Measurements from ENCODE around the gene MYDGF. TPM values are rescaled to one million over a fixed set of nuclear protein-coding genes. Genes with fewer than 3 reads are reported as not detected.

MYDGF gene
- total and polyA plus RNA-seq, 3 experiments from 2014 or later, result 83.2 to 146 (median 88.6) TPM

GRCh38 chr19:4662812-4663211 is 7.3 kb downstream of the MYDGF start:
- H3K9me3 ChIP-seq (ENCODE audit: low read length), result no peaks in the 10 kb centered on the region
- H3K27me3 ChIP-seq (ENCODE audit: insufficient read depth, low read length, poor library complexity, severe bottlenecking), result no peaks in the 10 kb centered on the region
- Mint-ChIP-seq H3K27me3 (no peaks in the 10 kb centered on the region), H3K9me3 (no peaks in the 10 kb centered on the region), H3K27ac (peak overlapping the region in 2 of 8 donors; percentile 51 to 72), H3K36me3 (peaks cover 0 to 75% (median 3%) of the 10 kb centered on the region in 3 donors), H3K4me3 (no peak overlapping the region), H3K4me1 (peaks cover 0 to 3% (median 3%) of the 10 kb centered on the region in 3 donors)
- H3K4me3 ChIP-seq (ENCODE audit: low read length), result no peak overlapping the region
- no peak overlapping the region for H3K27ac ChIP-seq (ENCODE audit: low read depth, low read length)
- CTCF ChIA-PET, result no interaction called here
- DNase-seq, result no peak
- POLR2A ChIA-PET, result no interaction called here
- H3K4me1 ChIP-seq (ENCODE audit: insufficient read depth, low read length), result no peaks in the 10 kb centered on the region
- H3K36me3 ChIP-seq (ENCODE audit: insufficient read depth, low read length), result peaks cover 13% of the 10 kb centered on the region

- Mint-ChIP-seq H3K9me3 (no peaks in the 10 kb centered on the region), H3K4me3 (peak overlapping the region in 1 of 7 donors; percentile 85)
Measured at GRCh38 chr19:4662020-4662695, 8.0 kb downstream of the MYDGF start.

GRCh38 chr19:4660993-4661392 is 9.1 kb downstream of the MYDGF start:
- Histone ChIP-seq H3K4me1 (ENCODE audit: insufficient read depth, low read length) (no peaks in the 10 kb centered on the region), H3K27ac (ENCODE audit: low read depth, low read length) (no peak overlapping the region), H3K36me3 (ENCODE audit: insufficient read depth, low read length) (peaks cover 13% of the 10 kb centered on the region), H3K4me3 (ENCODE audit: low read length) (no peak overlapping the region), H3K9me3 (ENCODE audit: low read length) (no peaks in the 10 kb centered on the region), H3K27me3 (ENCODE audit: insufficient read depth, low read length, poor library complexity, severe bottlenecking) (no peaks in the 10 kb centered on the region)
- Mint-ChIP-seq H3K27me3 (no peaks in the 10 kb centered on the region), H3K36me3 (peaks cover 0 to 74% (median 3%) of the 10 kb centered on the region in 3 donors), H3K4me3 (peak overlapping the region in 1 of 7 donors; percentile 62), H3K9me3 (no peaks in the 10 kb centered on the region), H3K4me1 (peaks cover 0 to 3% (median 3%) of the 10 kb centered on the region in 3 donors), H3K27ac (peak overlapping the region in 3 of 8 donors; percentile 5 to 29 (median 29))
- DNase-seq, result no peak
- ChIA-PET POLR2A (no interaction called here), CTCF (no interaction called here)

More at GRCh38 chr19:4662020-4662695, 8.0 kb downstream of the MYDGF start:
- no peaks in the 10 kb centered on the region for H3K9me3 ChIP-seq (ENCODE audit: low read length)
- H3K27me3 ChIP-seq (ENCODE audit: insufficient read depth, low read length, poor library complexity, severe bottlenecking), result no peaks in the 10 kb centered on the region
- Mint-ChIP-seq H3K27me3 (no peaks in the 10 kb centered on the region), H3K27ac (peak overlapping the region in 3 of 8 donors; percentile 29 to 57 (median 51)), H3K36me3 (peaks cover 0 to 74% (median 3%) of the 10 kb centered on the region in 3 donors), H3K4me1 (peaks cover 0 to 3% (median 3%) of the 10 kb centered on the region in 3 donors)
- POLR2A ChIA-PET, result no interaction called here
- H3K36me3 ChIP-seq (ENCODE audit: insufficient read depth, low read length), result peaks cover 13% of the 10 kb centered on the region
- H3K4me3 ChIP-seq (ENCODE audit: low read length), result no peak overlapping the region
- no peak overlapping the region for H3K27ac ChIP-seq (ENCODE audit: low read depth, low read length)
- CTCF ChIA-PET, result no interaction called here
- DNase-seq, result no peak
- no peaks in the 10 kb centered on the region for H3K4me1 ChIP-seq (ENCODE audit: insufficient read depth, low read length)

GRCh38 chr19:4660181-4660791 is 9.9 kb downstream of the MYDGF start:
- Histone ChIP-seq H3K9me3 (ENCODE audit: low read length) (no peaks in the 10 kb centered on the region), H3K27ac (ENCODE audit: low read depth, low read length) (no peak overlapping the region), H3K27me3 (ENCODE audit: insufficient read depth, low read length, poor library complexity, severe bottlenecking) (no peaks in the 10 kb centered on the region), H3K4me1 (ENCODE audit: insufficient read depth, low read length) (no peaks in the 10 kb centered on the region), H3K36me3 (ENCODE audit: insufficient read depth, low read length) (peaks cover 14% of the 10 kb centered on the region), H3K4me3 (ENCODE audit: low read length) (no peak overlapping the region)
- Mint-ChIP-seq H3K27ac (peak overlapping the region in 1 of 8 donors; percentile 88), H3K36me3 (peaks cover 0 to 73% (median 4%) of the 10 kb centered on the region in 3 donors), H3K4me3 (no peak overlapping the region), H3K9me3 (no peaks in the 10 kb centered on the region), H3K27me3 (no peaks in the 10 kb centered on the region), H3K4me1 (peaks cover 0 to 3% (median 0%) of the 10 kb centered on the region in 3 donors)
- DNase-seq, result no peak
- CTCF ChIA-PET, result no interaction called here
- POLR2A ChIA-PET, result no interaction called here

GRCh38 chr19:4657835-4658234 is 12.3 kb downstream of the MYDGF start:
- Mint-ChIP-seq H3K9me3 (no peaks in the 10 kb centered on the region), H3K27ac (peak overlapping the region in 3 of 8 donors; percentile 3 to 61 (median 29)), H3K4me1 (peaks cover 0 to 5% (median 3%) of the 10 kb centered on the region in 3 donors), H3K27me3 (no peaks in the 10 kb centered on the region), H3K4me3 (no peak overlapping the region), H3K36me3 (peaks cover 4 to 80% (median 12%) of the 10 kb centered on the region in 3 donors)
- H3K4me3 ChIP-seq (ENCODE audit: low read length), result no peak overlapping the region
- no peak overlapping the region for H3K27ac ChIP-seq (ENCODE audit: low read depth, low read length)
- H3K36me3 ChIP-seq (ENCODE audit: insufficient read depth, low read length), result peaks cover 13% of the 10 kb centered on the region
- no peaks in the 10 kb centered on the region for H3K4me1 ChIP-seq (ENCODE audit: insufficient read depth, low read length)
- no peaks in the 10 kb centered on the region for H3K27me3 ChIP-seq (ENCODE audit: insufficient read depth, low read length, poor library complexity, severe bottlenecking)
- no peaks in the 10 kb centered on the region for H3K9me3 ChIP-seq (ENCODE audit: low read length)
- ChIA-PET CTCF (interaction anchor here (1.0 kb wide), 1 partner anchor 22 kb away, joined by 3 read pairs; no protein-coding TSS in a partner anchor), POLR2A (no interaction called here)
- DNase-seq, result no peak

- Mint-ChIP-seq H3K27ac (peak overlapping the region in 1 of 8 donors; percentile 48), H3K36me3 (peaks cover 4 to 76% (median 12%) of the 10 kb centered on the region in 3 donors), H3K4me3 (no peak overlapping the region), H3K4me1 (peaks cover 0 to 5% (median 3%) of the 10 kb centered on the region in 3 donors), H3K27me3 (no peaks in the 10 kb centered on the region), H3K9me3 (no peaks in the 10 kb centered on the region)
- Histone ChIP-seq H3K4me3 (ENCODE audit: low read length) (no peak overlapping the region), H3K27ac (ENCODE audit: low read depth, low read length) (no peak overlapping the region), H3K27me3 (ENCODE audit: insufficient read depth, low read length, poor library complexity, severe bottlenecking) (no peaks in the 10 kb centered on the region), H3K36me3 (ENCODE audit: insufficient read depth, low read length) (peaks cover 13% of the 10 kb centered on the region), H3K9me3 (ENCODE audit: low read length) (no peaks in the 10 kb centered on the region), H3K4me1 (ENCODE audit: insufficient read depth, low read length) (no peaks in the 10 kb centered on the region)
- ChIA-PET CTCF (interaction anchor here (1.0 kb wide), 1 partner anchor 21 kb away, joined by 3 read pairs; no protein-coding TSS in a partner anchor), POLR2A (no interaction called here)
- DNase-seq, result no peak
Measured at GRCh38 chr19:4657262-4657661, 12.9 kb downstream of the MYDGF start.

- CTCF ChIA-PET, result no interaction called here
- Histone ChIP-seq H3K4me1 (ENCODE audit: insufficient read depth, low read length) (no peaks in the 10 kb centered on the region), H3K27ac (ENCODE audit: low read depth, low read length) (no peak overlapping the region), H3K4me3 (ENCODE audit: low read length) (no peak overlapping the region), H3K27me3 (ENCODE audit: insufficient read depth, low read length, poor library complexity, severe bottlenecking) (no peaks in the 10 kb centered on the region), H3K9me3 (ENCODE audit: low read length) (no peaks in the 10 kb centered on the region), H3K36me3 (ENCODE audit: insufficient read depth, low read length) (peaks cover 13% of the 10 kb centered on the region)
- Mint-ChIP-seq H3K27me3 (no peaks in the 10 kb centered on the region), H3K9me3 (no peaks in the 10 kb centered on the region), H3K4me3 (no peak overlapping the region), H3K4me1 (peaks cover 0 to 5% (median under 1%) of the 10 kb centered on the region in 3 donors), H3K27ac (no peak overlapping the region), H3K36me3 (peaks cover 4 to 70% (median 10%) of the 10 kb centered on the region in 3 donors)
- no peak for DNase-seq
- POLR2A ChIA-PET, result interaction anchor here (0.5 to 0.7 kb wide), 2 partner anchors 17 to 923 kb away, joined by 3 to 5 read pairs; no protein-coding TSS in a partner anchor
Measured at GRCh38 chr19:4656102-4656501, 14.0 kb downstream of the MYDGF start.

Measured in CD8-positive, alpha-beta memory T cell (primary cell).